ENCODE measurements around the gene LRRC15. TPM values are rescaled to one million over a fixed set of nuclear protein-coding genes. Genes with fewer than 3 reads are reported as not detected.

LRRC15 gene
- polyA plus RNA-seq, 2 of the 4 experiments (the other 2 are of a cell fraction) = 0.05 to 0.14 TPM

DNA sequence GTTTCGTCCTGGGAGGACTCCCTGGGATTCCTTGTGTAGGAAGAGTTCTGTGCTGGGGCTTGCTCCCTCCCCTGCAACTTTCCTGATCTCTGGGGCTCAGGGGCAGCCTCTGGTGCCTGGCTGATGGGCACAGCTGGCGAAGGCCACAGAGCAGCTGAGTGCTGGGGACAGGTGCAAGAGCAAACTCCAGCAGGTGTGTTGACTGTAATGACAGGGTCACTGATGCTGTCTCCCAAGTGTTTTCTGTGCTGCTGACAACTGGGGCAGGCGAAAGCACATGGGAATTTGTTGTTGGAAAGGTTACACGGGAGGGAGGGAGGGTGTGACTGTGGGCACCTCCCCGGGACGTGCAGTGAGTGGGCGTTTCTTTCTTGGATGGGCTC lies 40.0 kb downstream of the LRRC15 start:
- peaks cover 26% of the 10 kb centered on the region for H3K4me1 ChIP-seq
- 86% methylated on average over 6 of the region's 7 CpGs for WGBS (ENCODE audit: missing lambda C conversion rate)
- DNase-seq (ENCODE audit: low read depth in 1 of 2, low spot score in 1 of 2) (no peak), ATAC-seq (no peak), FAIRE-seq (no peak)
- H3K27ac ChIP-seq = peak overlapping the region in 1 of 2 experiments; percentile 8; a peak in 1 of 6 replicates
- no peak overlapping the region for H3K4me2 ChIP-seq
- no peak for TF ChIP-seq EHMT2 (IDR thresholded peaks at IDR 0.05; ENCODE audit: low read depth)
- TF ChIP-seq KDM1A (IDR thresholded peaks at IDR 0.05; ENCODE audit: low read depth) = no peak
- TF ChIP-seq, protein P1, sequence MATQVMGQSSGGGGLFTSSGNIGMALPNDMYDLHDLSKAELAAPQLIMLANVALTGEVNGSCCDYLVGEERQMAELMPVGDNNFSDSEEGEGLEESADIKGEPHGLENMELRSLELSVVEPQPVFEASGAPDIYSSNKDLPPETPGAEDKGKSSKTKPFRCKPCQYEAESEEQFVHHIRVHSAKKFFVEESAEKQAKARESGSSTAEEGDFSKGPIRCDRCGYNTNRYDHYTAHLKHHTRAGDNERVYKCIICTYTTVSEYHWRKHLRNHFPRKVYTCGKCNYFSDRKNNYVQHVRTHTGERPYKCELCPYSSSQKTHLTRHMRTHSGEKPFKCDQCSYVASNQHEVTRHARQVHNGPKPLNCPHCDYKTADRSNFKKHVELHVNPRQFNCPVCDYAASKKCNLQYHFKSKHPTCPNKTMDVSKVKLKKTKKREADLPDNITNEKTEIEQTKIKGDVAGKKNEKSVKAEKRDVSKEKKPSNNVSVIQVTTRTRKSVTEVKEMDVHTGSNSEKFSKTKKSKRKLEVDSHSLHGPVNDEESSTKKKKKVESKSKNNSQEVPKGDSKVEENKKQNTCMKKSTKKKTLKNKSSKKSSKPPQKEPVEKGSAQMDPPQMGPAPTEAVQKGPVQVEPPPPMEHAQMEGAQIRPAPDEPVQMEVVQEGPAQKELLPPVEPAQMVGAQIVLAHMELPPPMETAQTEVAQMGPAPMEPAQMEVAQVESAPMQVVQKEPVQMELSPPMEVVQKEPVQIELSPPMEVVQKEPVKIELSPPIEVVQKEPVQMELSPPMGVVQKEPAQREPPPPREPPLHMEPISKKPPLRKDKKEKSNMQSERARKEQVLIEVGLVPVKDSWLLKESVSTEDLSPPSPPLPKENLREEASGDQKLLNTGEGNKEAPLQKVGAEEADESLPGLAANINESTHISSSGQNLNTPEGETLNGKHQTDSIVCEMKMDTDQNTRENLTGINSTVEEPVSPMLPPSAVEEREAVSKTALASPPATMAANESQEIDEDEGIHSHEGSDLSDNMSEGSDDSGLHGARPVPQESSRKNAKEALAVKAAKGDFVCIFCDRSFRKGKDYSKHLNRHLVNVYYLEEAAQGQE (IDR thresholded peaks at IDR 0.05) = no peak
- TF ChIP-seq RNF2 (IDR thresholded peaks at IDR 0.05; ENCODE audit: borderline replicate concordance, low read depth) = no peak
- TF ChIP-seq CHD4 (IDR thresholded peaks at IDR 0.05; ENCODE audit: borderline replicate concordance) = no peak
- no peak for TF ChIP-seq HEYL (CRISPR knock-in tag; IDR thresholded peaks at IDR 0.05)
- TF ChIP-seq CBX8 (IDR thresholded peaks at IDR 0.05) = no peak
- TF ChIP-seq, protein P2, sequence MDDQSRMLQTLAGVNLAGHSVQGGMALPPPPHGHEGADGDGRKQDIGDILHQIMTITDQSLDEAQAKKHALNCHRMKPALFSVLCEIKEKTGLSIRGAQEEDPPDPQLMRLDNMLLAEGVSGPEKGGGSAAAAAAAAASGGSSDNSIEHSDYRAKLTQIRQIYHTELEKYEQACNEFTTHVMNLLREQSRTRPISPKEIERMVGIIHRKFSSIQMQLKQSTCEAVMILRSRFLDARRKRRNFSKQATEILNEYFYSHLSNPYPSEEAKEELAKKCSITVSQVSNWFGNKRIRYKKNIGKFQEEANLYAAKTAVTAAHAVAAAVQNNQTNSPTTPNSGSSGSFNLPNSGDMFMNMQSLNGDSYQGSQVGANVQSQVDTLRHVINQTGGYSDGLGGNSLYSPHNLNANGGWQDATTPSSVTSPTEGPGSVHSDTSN (IDR thresholded peaks at IDR 0.05) = no peak
- TF ChIP-seq, protein P3, sequence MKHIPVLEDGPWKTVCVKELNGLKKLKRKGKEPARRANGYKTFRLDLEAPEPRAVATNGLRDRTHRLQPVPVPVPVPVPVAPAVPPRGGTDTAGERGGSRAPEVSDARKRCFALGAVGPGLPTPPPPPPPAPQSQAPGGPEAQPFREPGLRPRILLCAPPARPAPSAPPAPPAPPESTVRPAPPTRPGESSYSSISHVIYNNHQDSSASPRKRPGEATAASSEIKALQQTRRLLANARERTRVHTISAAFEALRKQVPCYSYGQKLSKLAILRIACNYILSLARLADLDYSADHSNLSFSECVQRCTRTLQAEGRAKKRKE (CRISPR knock-in tag; IDR thresholded peaks at IDR 0.05; ENCODE audit: low read depth) = no peak
- TF ChIP-seq, protein P4, sequence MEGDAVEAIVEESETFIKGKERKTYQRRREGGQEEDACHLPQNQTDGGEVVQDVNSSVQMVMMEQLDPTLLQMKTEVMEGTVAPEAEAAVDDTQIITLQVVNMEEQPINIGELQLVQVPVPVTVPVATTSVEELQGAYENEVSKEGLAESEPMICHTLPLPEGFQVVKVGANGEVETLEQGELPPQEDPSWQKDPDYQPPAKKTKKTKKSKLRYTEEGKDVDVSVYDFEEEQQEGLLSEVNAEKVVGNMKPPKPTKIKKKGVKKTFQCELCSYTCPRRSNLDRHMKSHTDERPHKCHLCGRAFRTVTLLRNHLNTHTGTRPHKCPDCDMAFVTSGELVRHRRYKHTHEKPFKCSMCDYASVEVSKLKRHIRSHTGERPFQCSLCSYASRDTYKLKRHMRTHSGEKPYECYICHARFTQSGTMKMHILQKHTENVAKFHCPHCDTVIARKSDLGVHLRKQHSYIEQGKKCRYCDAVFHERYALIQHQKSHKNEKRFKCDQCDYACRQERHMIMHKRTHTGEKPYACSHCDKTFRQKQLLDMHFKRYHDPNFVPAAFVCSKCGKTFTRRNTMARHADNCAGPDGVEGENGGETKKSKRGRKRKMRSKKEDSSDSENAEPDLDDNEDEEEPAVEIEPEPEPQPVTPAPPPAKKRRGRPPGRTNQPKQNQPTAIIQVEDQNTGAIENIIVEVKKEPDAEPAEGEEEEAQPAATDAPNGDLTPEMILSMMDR (IDR thresholded peaks at IDR 0.05) = no peak
- TF ChIP-seq POLR2A (IDR thresholded peaks at IDR 0.05; ENCODE audit: low read length) = no peak
- TF ChIP-seq GATA3 (IDR thresholded peaks at IDR 0.05; ENCODE audit: borderline replicate concordance) = no peak
- no peak for TF ChIP-seq ZC3H11A (IDR thresholded peaks at IDR 0.05)
- no peak for TF ChIP-seq JUN (IDR thresholded peaks at IDR 0.05)
- no peak for TF ChIP-seq RCOR1 (IDR thresholded peaks at IDR 0.05; ENCODE audit: low read depth, low read length)
- no peak for TF ChIP-seq SMC3 (IDR thresholded peaks at IDR 0.05)
- TF ChIP-seq SREBF2 (IDR thresholded peaks at IDR 0.05) = no peak
- TF ChIP-seq, protein P5, sequence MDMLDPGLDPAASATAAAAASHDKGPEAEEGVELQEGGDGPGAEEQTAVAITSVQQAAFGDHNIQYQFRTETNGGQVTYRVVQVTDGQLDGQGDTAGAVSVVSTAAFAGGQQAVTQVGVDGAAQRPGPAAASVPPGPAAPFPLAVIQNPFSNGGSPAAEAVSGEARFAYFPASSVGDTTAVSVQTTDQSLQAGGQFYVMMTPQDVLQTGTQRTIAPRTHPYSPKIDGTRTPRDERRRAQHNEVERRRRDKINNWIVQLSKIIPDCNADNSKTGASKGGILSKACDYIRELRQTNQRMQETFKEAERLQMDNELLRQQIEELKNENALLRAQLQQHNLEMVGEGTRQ (IDR thresholded peaks at IDR 0.05) = no peak
- TF ChIP-seq, protein P6, sequence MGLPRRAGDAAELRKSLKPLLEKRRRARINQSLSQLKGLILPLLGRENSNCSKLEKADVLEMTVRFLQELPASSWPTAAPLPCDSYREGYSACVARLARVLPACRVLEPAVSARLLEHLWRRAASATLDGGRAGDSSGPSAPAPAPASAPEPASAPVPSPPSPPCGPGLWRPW (IDR thresholded peaks at IDR 0.05) = no peak
- TF ChIP-seq HOXB13 (CRISPR knock-in tag; IDR thresholded peaks at IDR 0.05; ENCODE audit: low read depth) = no peak
- no peaks in the 10 kb centered on the region for H3K9me3 ChIP-seq
- H3K4me3 ChIP-seq = no peak overlapping the region
- ChIA-PET POLR2A (no interaction called here), CTCF (interaction anchor here (1.1 to 1.3 kb wide), 2 partner anchors 14 kb away, joined by 5 to 9 read pairs; no protein-coding TSS in a partner anchor)
